HG03139 (cell line): Measurements from ENCODE around the gene FGD4.

ENCODE experiments used
- ATAC-seq: cut with Tn5 transposase; IDR thresholded peaks from one replicate; pipeline ENCODE4 v1.9.1; 2021; ENCODE audit not compliant: unreplicated experiment

FGD4 gene

GRCh38 chr12:32399370-32400113 is at the start of gene FGD4:
Gene FGD4, plus strand, starts transcription at chr12:32399558.
- ATAC-seq, result peak; percentile 84

- ATAC-seq, result no peak
Measured at GRCh38 chr12:32353540-32353939, 45.8 kb upstream of the FGD4 start.

- ATAC-seq, result no peak
Measured at GRCh38 chr12:32357601-32358249, 41.6 kb upstream of the FGD4 start.

DNA sequence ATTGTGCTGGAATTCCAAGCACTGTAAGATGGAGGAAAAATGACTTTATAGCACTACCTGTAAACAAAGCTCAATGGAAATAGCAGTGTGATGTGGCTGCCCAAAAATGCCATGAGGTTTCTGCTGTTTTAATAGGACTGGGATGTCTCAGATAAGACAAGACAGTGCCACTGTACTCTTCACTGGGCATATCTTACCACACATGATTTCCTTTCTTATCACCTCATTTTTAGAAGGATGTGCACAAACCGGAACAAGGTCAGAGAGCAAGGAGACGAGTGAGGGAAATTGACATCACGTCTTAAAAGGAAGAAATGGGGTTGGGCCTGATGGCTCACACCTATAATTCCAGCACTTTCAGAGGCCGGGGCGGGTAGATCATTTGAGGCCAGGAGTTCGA is 38.4 kb upstream of the FGD4 start:
- ATAC-seq, result no peak

DNA sequence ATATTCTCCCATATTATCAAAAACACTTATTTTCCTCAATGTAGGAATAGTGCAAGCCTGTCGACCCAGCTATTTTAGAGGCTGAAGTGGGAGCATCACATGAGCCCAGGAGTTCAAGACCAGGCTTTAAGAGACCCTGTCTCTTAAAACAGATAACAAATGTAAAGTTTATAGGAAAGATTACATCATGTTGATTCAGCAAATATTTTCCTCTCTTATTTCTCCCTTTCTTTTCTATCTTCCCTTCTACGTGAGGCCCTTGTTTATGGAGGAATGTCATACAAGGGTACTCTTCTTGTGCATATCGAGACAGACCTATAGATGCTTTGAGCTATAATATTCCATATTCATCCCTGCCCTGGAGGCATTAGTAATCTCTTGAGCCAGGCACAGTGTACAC is 36.5 kb upstream of the FGD4 start:
- ATAC-seq, result no peak

GRCh38 chr12:32365473-32366064 is 33.8 kb upstream of the FGD4 start:
- ATAC-seq, result no peak

GRCh38 chr12:32366714-32367113 is 32.6 kb upstream of the FGD4 start:
- ATAC-seq, result no peak

DNA sequence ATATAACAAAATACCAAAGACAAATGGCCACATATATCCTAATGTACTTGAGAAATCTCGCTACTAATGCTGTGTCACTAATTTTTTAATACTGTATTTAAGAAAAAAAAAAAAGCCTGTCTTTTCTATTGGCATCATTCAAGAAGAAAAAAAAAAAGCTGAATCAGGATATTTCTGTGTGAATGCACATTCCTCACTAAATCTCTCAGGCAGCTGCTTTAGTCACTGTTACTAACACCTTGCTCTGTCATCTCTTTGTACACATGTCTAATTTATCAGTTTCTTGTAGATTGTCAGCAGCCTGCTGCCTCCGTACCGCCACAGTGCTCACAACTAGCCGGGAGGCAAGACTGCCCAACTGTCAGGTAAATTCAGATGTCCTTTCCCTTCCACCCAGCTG is 32.0 kb upstream of the FGD4 start:
- ATAC-seq, result no peak

- no peak for ATAC-seq
Measured at GRCh38 chr12:32369202-32369601, 30.2 kb upstream of the FGD4 start.

GRCh38 chr12:32377344-32378055 is 21.9 kb upstream of the FGD4 start:
- ATAC-seq, result no peak

- ATAC-seq, result no peak
Measured at GRCh38 chr12:32379213-32379612, 20.1 kb upstream of the FGD4 start.

- no peak for ATAC-seq
Measured at GRCh38 chr12:32379667-32380066, 19.7 kb upstream of the FGD4 start.

- no peak for ATAC-seq
Measured at GRCh38 chr12:32382226-32382625, 17.1 kb upstream of the FGD4 start.

- no peak for ATAC-seq
Measured at GRCh38 chr12:32390572-32391219, 8.7 kb upstream of the FGD4 start.

GRCh38 chr12:32395026-32395425 is 4.3 kb upstream of the FGD4 start:
- ATAC-seq, result no peak

GRCh38 chr12:32397696-32398095 is 1.7 kb upstream of the FGD4 start:
- no peak for ATAC-seq

- no peak for ATAC-seq
Measured at GRCh38 chr12:32398181-32398580, 1.2 kb upstream of the FGD4 start.

- no peak for ATAC-seq
Measured at GRCh38 chr12:32398816-32399369, 465 bp upstream of the FGD4 start.

DNA sequence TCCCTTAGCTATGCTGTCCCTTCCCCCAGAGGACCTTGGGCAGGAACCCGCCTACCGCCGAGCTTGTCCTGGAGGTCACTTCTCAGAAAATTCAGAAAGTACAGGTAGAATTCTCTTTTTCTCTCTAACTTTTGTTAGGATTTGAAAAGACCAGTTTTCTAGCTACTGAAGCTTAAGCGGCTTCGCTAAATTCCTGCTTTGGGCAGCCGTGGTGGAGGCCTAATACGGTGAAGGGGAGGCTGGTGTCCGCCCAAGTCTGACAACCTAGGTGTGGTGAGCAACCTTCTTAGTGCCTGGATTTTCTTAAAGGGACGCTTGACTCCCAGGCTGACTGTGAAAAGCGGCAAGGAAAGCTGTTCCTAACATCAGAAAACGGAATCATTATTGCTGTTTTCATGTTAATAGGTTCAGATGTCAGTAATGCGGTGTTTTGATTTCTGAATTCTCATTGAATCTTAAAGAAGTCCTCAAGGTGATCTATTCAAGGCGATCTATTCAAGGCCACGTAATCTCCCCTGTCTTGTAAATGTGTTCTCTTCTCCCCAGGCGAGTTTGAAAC is 835 bp downstream of the FGD4 start:
- no peak for ATAC-seq

DNA sequence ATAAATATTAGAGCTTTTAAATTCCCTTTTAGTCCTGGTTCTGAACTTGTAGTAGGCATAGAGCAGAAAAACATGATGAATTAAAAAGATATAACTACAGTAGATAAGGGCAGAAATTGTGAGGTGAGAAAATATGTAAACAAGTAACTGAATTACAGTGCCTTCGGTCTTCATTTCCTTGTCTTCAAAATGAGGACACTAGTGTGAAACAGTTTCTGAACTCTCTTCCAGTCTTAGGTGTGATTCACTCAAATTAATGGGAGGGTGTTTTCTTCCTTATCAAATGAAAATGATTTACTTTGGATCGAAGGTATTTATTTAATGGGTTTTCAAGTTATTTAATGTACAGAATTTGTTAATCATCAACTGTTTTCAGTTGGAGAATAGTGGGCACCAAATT is 1.5 kb downstream of the FGD4 start:
- no peak for ATAC-seq

DNA sequence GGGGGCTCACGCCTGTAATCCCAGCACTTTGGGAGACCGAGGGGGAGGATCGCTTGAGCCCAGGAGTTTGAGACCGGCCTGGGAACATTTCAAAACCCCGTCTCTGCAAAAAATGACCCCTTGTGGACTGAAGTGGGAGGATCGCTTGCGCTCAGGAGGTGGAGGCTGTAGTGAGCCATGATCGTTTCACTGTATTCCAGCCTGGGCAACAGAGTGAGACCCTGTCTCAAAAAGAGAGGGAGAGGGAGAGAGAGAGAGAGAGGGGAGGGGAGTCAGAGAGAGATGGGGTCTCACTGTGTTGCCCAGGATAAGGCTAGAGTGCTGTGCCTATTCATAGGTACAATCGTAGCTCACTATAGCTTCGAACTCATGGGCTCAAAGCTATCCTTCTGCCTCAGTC is 2.8 kb downstream of the FGD4 start:
- ATAC-seq, result no peak
